Activated naive CD4-positive, alpha-beta T cell treated with anti-CD3 and anti-CD28 coated beads, Interleukin-2, amount 50 U/mL, for 72 hours (primary cell): Measurements from ENCODE around the gene DMWD. TPM values are rescaled to one million over a fixed set of nuclear protein-coding genes. Genes with fewer than 3 reads are reported as not detected.
"Not testable (repeated sequence)": the region's sequence is repeated elsewhere in the genome, so short reads cannot be mapped to it uniquely, and the experiment has no call there.

Experiments
- ATAC-seq, 2 donors: fragments of 150-1000 bp; cut with Tn5 transposase; 2 replicates each; pipeline ENCODE4 v1.10.0; 2021; ENCODE audit warnings: mild to moderate bottlenecking in 2 of 2, moderate library complexity in 2 of 2
- DNase-seq, 2 donors: peaks; one replicate each; pipeline ENCODE4 v3.0.0; 2021 to 2022; ENCODE audit warnings: low spot score in 2 of 2
- H3K27ac Mint-ChIP-seq, 2 donors: one replicate each; pipeline ENCODE4 v1.8.0; 2022; ENCODE audit warnings: mild to moderate bottlenecking in 2 of 2, mixed read lengths in 2 of 2
- H3K36me3 Mint-ChIP-seq, 2 donors: one replicate each; pipeline ENCODE4 v1.8.0; 2022; ENCODE audit warnings: mixed read lengths in 2 of 2
- H3K9me3 Mint-ChIP-seq, 2 donors: one replicate each; pipeline ENCODE4 v1.8.0; 2022; ENCODE audit warnings: mixed read lengths in 2 of 2
- total RNA-seq, 2 donors: library from RNA; stranded (reverse); gene quantifications; one replicate each; pipeline ENCODE4 v1.2.3, GENCODE V29; 2022

DMWD gene
- total RNA-seq, 2 donors from 2014 or later = 20.4 to 20.5 TPM

- ATAC-seq = no peak
- Mint-ChIP-seq H3K27ac (no peak overlapping the region), H3K9me3 (no peaks in the 10 kb centered on the region), H3K36me3 (no peaks in the 10 kb centered on the region)
- DNase-seq = no peak
These were observed 39.1 kb downstream of the DMWD start for GRCh38 chr19:45753548-45753947.

GRCh38 chr19:45752639-45753038 lies 40.0 kb downstream of the DMWD start:
- Mint-ChIP-seq H3K27ac (no peak overlapping the region), H3K9me3 (no peaks in the 10 kb centered on the region), H3K36me3 (no peaks in the 10 kb centered on the region)
- ATAC-seq = no peak
- no peak for DNase-seq

GRCh38 chr19:45751483-45751882 lies 41.2 kb downstream of the DMWD start:
- H3K9me3 Mint-ChIP-seq, DNase-seq, H3K36me3 Mint-ChIP-seq, ATAC-seq: not testable (repeated sequence)
- peak overlapping the region in 1 of 2 donors; percentile 7 for H3K27ac Mint-ChIP-seq

- H3K27ac Mint-ChIP-seq = no peak overlapping the region
- no peaks in the 10 kb centered on the region for H3K36me3 Mint-ChIP-seq
- H3K9me3 Mint-ChIP-seq = no peaks in the 10 kb centered on the region
- DNase-seq (no peak), ATAC-seq (no peak)
These were observed 45.1 kb downstream of the DMWD start for GRCh38 chr19:45747513-45747912.

GRCh38 chr19:45746866-45747265 lies 45.8 kb downstream of the DMWD start:
- no peak overlapping the region for H3K27ac Mint-ChIP-seq
- no peak for ATAC-seq
- no peaks in the 10 kb centered on the region for H3K9me3 Mint-ChIP-seq
- DNase-seq = no peak
- no peaks in the 10 kb centered on the region for H3K36me3 Mint-ChIP-seq

- ATAC-seq (no peak), DNase-seq (no peak)
- Mint-ChIP-seq H3K36me3 (no peaks in the 10 kb centered on the region), H3K27ac (no peak overlapping the region), H3K9me3 (no peaks in the 10 kb centered on the region)
These were observed 47.0 kb downstream of the DMWD start for GRCh38 chr19:45745606-45746005.

GRCh38 chr19:45742969-45743368 lies 49.7 kb downstream of the DMWD start:
- no peak for ATAC-seq
- no peaks in the 10 kb centered on the region for H3K36me3 Mint-ChIP-seq

GRCh38 chr19:45739498-45740439 lies 52.9 kb downstream of the DMWD start:
- no peaks in the 10 kb centered on the region for H3K36me3 Mint-ChIP-seq
- DNase-seq (no peak), ATAC-seq (no peak)
- no peak overlapping the region for H3K27ac Mint-ChIP-seq
- no peaks in the 10 kb centered on the region for H3K9me3 Mint-ChIP-seq

More at GRCh38 chr19:45742969-45743368, 49.7 kb downstream of the DMWD start:
- DNase-seq = no peak
- Mint-ChIP-seq H3K9me3 (no peaks in the 10 kb centered on the region), H3K27ac (no peak overlapping the region)

- no peak within 1 kb of the TSS for H3K27ac Mint-ChIP-seq
- H3K36me3 Mint-ChIP-seq = peaks cover 0 to 9% of the 10 kb centered on the region in 2 donors
- ATAC-seq (no peak), DNase-seq (no peak)
- H3K9me3 Mint-ChIP-seq = no peaks in the 10 kb centered on the region
These were observed 59.4 kb downstream of the DMWD start, which contains the start of gene MEIOSIN for GRCh38 chr19:45733160-45733810. Gene MEIOSIN, plus strand, starts transcription at chr19:45733439. Its CDS starts 1,938 bp downstream, at chr19:45735377.

Other genes with a start within 250 kb of the DMWD start
- 10 to 100 TPM; 16.6 to 16.7 TPM for gene OPA3, start 208.0 kb downstream of the DMWD start, total RNA-seq
- gene GPR4, start 190.6 kb downstream of the DMWD start, total RNA-seq = under 1 TPM in 1 of 2 donors, not detected in 1; 0.09 TPM
- 100 to 1,000 TPM; 142 to 161 TPM for gene EML2, start 153.4 kb downstream of the DMWD start, total RNA-seq
- gene GIPR, start 124.6 kb downstream of the DMWD start, total RNA-seq = 10 to 100 TPM in 1 of 2 donors, 1 to 10 TPM in 1; 7.0 to 15.7 TPM
- gene SNRPD2, start 100.9 kb downstream of the DMWD start, total RNA-seq = 100 to 1,000 TPM; 755 to 839 TPM
- 10 to 100 TPM; 21.0 to 30.6 TPM for gene QPCTL, start 100.2 kb downstream of the DMWD start, total RNA-seq
- 10 to 100 TPM; 40.1 to 47.9 TPM for gene FBXO46, start 61.9 kb downstream of the DMWD start, total RNA-seq
- under 1 TPM in 1 of 2 donors, not detected in 1; 0.48 TPM for gene MEIOSIN, start 59.4 kb downstream of the DMWD start, total RNA-seq
- 1 to 10 TPM; 2.7 to 4.3 TPM for gene SIX5, start 23.6 kb downstream of the DMWD start, total RNA-seq
- gene DMPK, start 10.4 kb downstream of the DMWD start, total RNA-seq = 10 to 100 TPM; 11.1 to 13.8 TPM
- under 1 TPM; 0.14 to 0.39 TPM for gene RSPH6A, start 22.5 kb upstream of the DMWD start, total RNA-seq
- gene SYMPK, start 70.3 kb upstream of the DMWD start, total RNA-seq = 100 to 1,000 TPM in 1 of 2 donors, 10 to 100 TPM in 1; 85.8 to 118 TPM
- 1 to 10 TPM in 1 of 2 donors, under 1 TPM in 1; 0.46 to 1.3 TPM for gene FOXA3, start 71.5 kb upstream of the DMWD start, total RNA-seq
- gene IRF2BP1, start 93.3 kb upstream of the DMWD start, total RNA-seq = 10 to 100 TPM; 14.9 to 15.6 TPM
- gene MYPOP, start 109.8 kb upstream of the DMWD start, total RNA-seq = 1 to 10 TPM; 8.3 to 9.1 TPM
- gene NANOS2, start 121.9 kb upstream of the DMWD start, total RNA-seq = not detected
- gene NOVA2, start 181.0 kb upstream of the DMWD start, total RNA-seq = under 1 TPM in 1 of 2 donors, not detected in 1; 0.08 TPM
- gene CCDC61, start 202.6 kb upstream of the DMWD start, total RNA-seq = 10 to 100 TPM; 29.3 to 34.4 TPM
- not detected for gene PGLYRP1, start 230.2 kb upstream of the DMWD start, total RNA-seq
- not detected for gene IGFL4, start 248.2 kb upstream of the DMWD start, total RNA-seq